Ectodermal cell (in vitro differentiated cells): ENCODE data around the gene PTGER1.

Experiments
- H3K27ac ChIP-seq: 2 replicates; pipeline ENCODE4 v1.7.0; 2013; ENCODE audit warnings: mild to moderate bottlenecking, low read depth, low read length; ENCODE audit not compliant: insufficient read depth, poor library complexity, severe bottlenecking
- H3K27me3 ChIP-seq: 2 replicates; pipeline ENCODE4 v1.7.0; 2013; ENCODE audit warnings: mild to moderate bottlenecking, low read length; ENCODE audit not compliant: insufficient read depth, control insufficient read depth, poor library complexity, severe bottlenecking
- H3K36me3 ChIP-seq: one replicate; pipeline ENCODE4 v1.7.0; 2013; ENCODE audit warnings: low read length; ENCODE audit not compliant: control insufficient read depth, insufficient read depth
- H3K4me1 ChIP-seq: one replicate; pipeline ENCODE4 v1.7.0; 2013; ENCODE audit warnings: low read length; ENCODE audit not compliant: control insufficient read depth, insufficient read depth
- H3K4me3 ChIP-seq: 2 replicates; pipeline ENCODE4 v1.7.0; 2013; ENCODE audit warnings: low read depth, low read length, control low read depth; ENCODE audit not compliant: insufficient read depth
- H3K9me3 ChIP-seq: 2 replicates; pipeline ENCODE4 v1.7.0; 2013; ENCODE audit warnings: mild to moderate bottlenecking, low read length, moderate library complexity; ENCODE audit not compliant: control insufficient read depth
- WGBS, 2 experiments: methylation state at CpG; one replicate each; pipeline ENCODE4 v1.1.7; 2013; ENCODE audit warnings: missing lambda C conversion rate in 2 of 2; 5-methylcytosine and 5-hydroxymethylcytosine counted together

Gene PTGER1

DNA sequence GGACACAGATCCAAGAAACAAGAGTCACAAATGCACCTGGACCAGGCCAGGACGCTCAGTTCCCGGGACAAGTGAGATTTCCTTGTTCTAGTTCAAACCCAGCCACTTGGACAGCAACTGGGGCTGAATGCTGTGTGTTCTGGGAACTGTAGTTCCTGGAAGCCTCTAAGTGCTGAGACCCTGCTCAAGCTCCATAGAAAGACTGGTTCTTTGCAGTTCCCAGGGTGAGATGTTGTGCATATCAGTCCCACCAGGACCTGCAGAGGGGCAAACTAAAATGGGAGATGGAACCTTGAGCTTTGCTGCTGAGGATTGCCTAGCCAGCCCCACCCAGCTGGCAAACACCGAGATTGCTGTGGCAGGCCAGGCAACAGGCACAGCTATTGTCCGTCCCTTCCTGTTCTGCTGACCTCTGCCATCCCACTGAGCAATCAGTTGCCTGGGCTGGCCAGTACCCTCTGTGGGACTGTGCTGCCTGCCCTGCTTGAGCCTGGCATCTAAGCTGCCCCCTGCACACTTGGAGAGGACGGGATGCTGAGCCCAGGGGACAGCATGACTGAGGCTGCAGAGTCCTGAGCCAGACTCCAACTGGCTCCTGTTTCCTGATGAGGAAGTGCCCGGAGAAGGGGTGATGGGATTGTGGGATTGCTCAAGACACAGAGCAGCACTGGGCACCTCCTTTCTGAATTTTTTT is 22.2 kb upstream of the PTGER1 start:
- Histone ChIP-seq H3K9me3 (no peaks in the 10 kb centered on the region), H3K27me3 (no peaks in the 10 kb centered on the region), H3K4me3 (no peak overlapping the region), H3K36me3 (no peaks in the 10 kb centered on the region), H3K27ac (no peak overlapping the region), H3K4me1 (peaks cover 10% of the 10 kb centered on the region)
- WGBS, 2 experiments: 82 to 86% methylated on average over 6 of the region's 6 CpGs

DNA sequence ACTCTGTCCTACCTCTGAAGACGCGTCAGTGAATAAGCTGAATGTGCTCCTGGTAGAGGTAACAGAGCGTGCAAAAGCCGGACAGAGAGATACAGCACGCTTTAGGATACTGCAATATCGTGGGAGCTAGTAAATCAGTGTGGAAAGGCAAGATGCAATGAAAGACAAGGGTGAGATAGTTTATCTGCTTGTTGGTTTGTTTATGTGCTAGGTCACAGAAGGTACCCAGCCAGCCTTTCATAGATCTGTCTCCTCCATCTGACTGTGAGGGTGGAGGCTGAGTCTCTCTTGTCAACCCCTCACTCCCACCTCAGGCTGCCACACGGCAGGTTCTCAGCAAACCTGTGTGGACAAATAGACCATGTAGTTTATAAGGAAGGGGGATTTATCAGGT is 21.7 kb upstream of the PTGER1 start:
- Histone ChIP-seq H3K27ac (no peak overlapping the region), H3K9me3 (no peaks in the 10 kb centered on the region), H3K27me3 (no peaks in the 10 kb centered on the region), H3K4me3 (peak overlapping the region; percentile 23), H3K36me3 (no peaks in the 10 kb centered on the region), H3K4me1 (peaks cover 10% of the 10 kb centered on the region)
- WGBS, 2 experiments: 87 to 90% methylated on average over 6 to 7 of the region's 7 CpGs

DNA sequence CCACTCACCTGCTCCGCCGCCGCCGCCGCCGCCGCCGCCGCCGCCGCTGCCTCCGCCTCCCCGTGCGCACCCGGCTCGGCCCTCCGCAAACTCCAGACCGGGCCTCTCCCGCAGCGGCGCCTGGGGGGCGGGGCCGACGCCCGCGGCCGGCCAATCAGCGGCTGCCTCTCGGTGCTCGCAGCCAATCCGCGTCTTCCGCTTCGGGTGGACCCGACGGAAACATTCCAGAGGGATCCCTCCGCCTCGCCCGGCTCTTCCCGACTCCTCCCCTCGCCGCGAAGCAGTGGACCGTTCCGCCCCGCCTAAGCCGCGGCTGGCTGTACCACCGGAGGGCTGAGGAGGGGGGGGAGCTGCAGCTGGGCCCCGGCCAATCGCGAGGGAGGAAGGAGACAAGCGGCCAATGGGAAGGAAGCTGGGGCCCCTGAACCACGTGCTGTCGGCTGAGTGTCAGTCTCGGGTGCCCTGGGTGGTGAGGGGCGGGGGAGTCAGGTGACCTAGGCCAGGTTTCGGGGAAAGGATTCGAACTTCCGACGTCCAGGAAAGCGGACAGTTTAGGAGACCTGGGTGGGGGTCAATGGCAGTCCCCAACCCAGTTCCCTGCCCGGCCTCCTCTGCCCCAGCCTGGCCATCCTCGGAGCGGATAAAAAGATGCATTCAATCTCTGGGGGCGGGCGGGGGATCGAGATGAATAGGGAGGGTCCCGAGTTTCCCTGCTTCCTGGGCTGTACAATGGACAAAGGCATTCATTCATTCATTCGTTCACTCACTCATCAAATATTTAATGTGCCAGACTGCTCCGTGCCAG is 21.1 kb upstream of the PTGER1 start, which contains the start of gene GIPC1:
GIPC1 (minus strand) TSS at position 99 of the 805 bp plus-strand sequence. CDS start 13,151 bp downstream, outside the sequence.
- H3K9me3 ChIP-seq: no peaks in the 10 kb centered on the region
- peak within 1 kb of the TSS; percentile 50 for H3K27ac ChIP-seq
- peak within 1 kb of the TSS; percentile 75 for H3K4me3 ChIP-seq
- 9% methylated on average over 71 of the region's 71 CpGs for whole genome bisulfite sequencing, 2 experiments
- H3K36me3 ChIP-seq: no peaks in the 10 kb centered on the region
- no peaks in the 10 kb centered on the region for H3K27me3 ChIP-seq
- H3K4me1 ChIP-seq: peaks cover 10% of the 10 kb centered on the region

DNA sequence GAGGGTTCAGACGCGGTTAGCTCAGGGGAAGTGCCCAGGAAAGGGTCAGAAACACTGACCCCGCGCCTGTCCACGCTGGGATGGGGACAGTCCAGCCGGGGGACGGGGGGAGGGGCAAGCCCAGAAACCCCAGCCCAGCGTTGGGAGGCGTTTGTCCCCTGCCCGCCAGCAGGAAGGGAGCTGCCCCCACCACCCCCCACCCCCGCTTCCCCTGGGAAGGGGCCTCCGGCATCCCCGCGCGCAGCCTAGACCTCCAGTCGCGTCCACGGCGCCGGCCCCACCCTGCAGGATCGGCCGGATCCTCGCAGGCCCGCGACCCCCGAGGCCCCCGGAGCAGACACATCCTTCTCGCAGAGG is 20.5 kb upstream of the PTGER1 start:
- WGBS, 2 experiments: 0% methylated on average over 28 of the region's 28 CpGs
- no peaks in the 10 kb centered on the region for H3K9me3 ChIP-seq
- peak overlapping the region; percentile 50 for H3K27ac ChIP-seq

DNA sequence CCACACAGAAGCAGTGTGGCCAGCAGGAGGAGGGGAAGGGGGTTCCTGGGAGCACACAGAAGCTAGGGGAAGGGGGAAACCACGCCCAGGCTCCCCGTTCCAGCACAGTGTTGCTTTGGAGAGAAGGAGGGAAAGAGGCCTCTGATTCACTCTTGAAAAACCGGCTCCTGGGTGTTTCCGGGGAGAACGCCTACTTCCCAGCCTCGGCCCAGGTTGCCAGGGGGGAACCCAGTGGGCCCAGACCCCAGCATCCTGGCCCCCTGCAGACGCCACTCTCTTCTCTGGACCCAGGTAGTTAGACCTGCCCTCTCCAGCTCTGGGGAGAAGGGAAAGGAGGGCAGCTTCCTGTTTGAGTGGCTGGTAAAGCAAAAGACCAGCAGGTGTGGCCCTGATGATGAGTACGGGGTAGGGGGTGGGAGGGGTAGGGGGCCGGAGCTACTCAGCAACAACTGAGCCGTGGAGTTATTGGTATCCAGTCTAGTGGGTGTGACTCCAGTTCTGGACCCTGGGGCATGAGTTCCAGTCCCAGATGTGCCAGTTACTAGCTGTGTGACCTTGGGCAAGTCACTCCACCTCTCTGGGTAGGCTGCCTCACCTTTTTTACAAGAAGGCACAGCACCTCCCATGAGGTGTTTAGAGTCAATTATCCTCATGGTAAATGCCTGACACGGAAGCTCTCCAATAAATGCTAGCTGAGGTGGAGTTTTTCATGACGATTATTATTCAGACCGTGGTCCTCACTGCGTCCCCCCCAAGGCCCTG is 19.9 kb upstream of the PTGER1 start:
- WGBS, 2 experiments: 44 to 47% methylated on average over 14 of the region's 14 CpGs
- H3K27ac ChIP-seq: no peak overlapping the region

More for the DNA sequence above, 20.5 kb upstream of the PTGER1 start:
- Histone ChIP-seq H3K27me3 (no peaks in the 10 kb centered on the region), H3K4me1 (peaks cover 10% of the 10 kb centered on the region), H3K36me3 (no peaks in the 10 kb centered on the region), H3K4me3 (peak overlapping the region; percentile 75)

DNA sequence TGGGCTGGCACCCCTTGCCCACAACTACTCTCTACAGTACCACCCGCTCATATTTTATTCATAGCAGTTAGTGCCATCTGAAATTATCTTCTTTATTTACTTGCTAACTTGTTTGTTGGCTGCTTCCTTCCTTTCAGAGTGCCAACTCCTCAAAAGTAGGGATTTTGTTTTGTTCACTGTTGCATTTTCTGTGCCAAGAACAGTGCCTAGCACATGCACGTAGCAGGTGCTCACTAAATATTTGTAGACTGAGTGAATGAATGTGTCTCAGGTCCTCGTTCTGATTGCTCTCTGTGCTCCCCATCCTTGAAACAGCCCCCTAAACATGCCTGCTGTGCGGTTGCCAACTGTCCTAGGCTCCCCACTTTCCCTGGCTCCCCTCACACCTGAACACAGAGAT is 19.3 kb upstream of the PTGER1 start:
- Histone ChIP-seq H3K4me1 (peaks cover 10% of the 10 kb centered on the region), H3K36me3 (no peaks in the 10 kb centered on the region), H3K27ac (no peak overlapping the region), H3K9me3 (no peaks in the 10 kb centered on the region), H3K4me3 (no peak overlapping the region), H3K27me3 (no peaks in the 10 kb centered on the region)
- WGBS, 2 experiments: 95 to 96% methylated on average over 4 of the region's 4 CpGs

More for the DNA sequence above, 19.9 kb upstream of the PTGER1 start:
- H3K9me3 ChIP-seq: no peaks in the 10 kb centered on the region
- H3K4me1 ChIP-seq: peaks cover 10% of the 10 kb centered on the region
- peak overlapping the region; percentile 75 for H3K4me3 ChIP-seq
- no peaks in the 10 kb centered on the region for H3K36me3 ChIP-seq
- H3K27me3 ChIP-seq: no peaks in the 10 kb centered on the region

DNA sequence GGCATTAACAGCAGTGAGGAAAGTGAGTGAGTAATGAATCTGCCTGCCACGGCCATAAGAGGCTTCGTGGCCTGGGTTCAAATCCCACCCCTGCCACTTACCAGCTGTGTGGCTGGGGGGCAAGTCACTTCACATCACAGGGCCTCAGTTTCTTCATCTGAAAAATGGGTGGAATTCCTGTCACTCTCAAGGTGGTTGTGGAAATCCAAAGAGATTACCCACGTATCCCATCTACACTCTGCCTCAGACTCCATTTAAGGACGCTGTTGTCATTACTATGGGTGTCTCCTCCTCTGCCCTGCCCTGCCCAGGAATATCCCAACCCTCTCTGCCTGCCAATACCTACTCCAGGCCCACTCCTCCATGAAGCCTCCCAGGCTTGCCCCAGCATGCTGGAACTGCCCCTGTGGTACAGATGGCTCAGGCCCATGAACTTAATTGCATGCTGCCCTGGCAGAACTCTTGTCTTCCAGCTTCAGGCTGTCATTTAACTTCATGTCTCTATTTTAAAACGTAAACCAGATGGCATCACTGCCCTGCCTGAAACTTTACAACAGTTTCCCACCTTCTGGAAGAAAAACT is 17.7 kb upstream of the PTGER1 start:
- no peaks in the 10 kb centered on the region for H3K9me3 ChIP-seq
- no peak overlapping the region for H3K27ac ChIP-seq
- WGBS, 2 experiments: 93 to 96% methylated on average over 5 of the region's 5 CpGs
- peaks cover 10% of the 10 kb centered on the region for H3K4me1 ChIP-seq
- H3K27me3 ChIP-seq: no peaks in the 10 kb centered on the region
- no peaks in the 10 kb centered on the region for H3K36me3 ChIP-seq
- H3K4me3 ChIP-seq: no peak overlapping the region

DNA sequence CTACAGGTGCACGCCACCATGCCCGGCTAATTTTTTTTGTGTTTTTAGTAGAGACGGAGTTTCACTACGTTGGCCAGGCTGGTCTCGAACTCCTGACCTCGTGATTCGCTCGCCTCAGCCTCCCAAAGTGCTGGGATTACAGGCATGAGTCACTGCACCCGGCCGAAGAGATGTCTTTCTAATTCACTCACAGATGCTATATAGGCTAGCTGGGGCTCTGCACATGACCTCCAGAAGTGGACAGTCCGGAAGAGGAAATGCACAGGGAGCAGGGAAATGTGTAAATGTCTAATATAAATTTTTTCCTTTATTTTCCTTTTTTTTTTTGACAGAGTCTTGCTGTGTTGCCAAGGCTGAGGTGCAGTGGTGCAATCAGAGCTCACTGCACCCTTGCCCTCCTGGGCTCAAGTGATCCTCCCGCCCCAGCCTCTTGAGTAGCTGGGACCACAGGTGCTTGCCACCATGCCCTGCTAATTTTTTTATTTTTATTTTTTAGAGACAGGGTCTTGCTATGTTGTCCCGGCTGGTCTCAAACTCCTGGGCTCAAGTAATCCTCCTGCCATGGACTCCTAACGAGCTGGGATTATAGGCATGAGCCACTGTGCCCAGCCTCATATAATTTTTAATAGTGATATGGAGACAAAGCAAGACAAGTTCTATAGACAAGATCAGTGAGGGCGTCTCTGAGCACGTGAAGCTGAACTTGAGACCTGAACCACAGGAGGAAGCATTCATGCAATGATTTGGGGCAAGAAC is 12.4 kb upstream of the PTGER1 start:
- 96% methylated on average over 15 to 16 of the region's 16 CpGs for WGBS, 2 experiments

DNA sequence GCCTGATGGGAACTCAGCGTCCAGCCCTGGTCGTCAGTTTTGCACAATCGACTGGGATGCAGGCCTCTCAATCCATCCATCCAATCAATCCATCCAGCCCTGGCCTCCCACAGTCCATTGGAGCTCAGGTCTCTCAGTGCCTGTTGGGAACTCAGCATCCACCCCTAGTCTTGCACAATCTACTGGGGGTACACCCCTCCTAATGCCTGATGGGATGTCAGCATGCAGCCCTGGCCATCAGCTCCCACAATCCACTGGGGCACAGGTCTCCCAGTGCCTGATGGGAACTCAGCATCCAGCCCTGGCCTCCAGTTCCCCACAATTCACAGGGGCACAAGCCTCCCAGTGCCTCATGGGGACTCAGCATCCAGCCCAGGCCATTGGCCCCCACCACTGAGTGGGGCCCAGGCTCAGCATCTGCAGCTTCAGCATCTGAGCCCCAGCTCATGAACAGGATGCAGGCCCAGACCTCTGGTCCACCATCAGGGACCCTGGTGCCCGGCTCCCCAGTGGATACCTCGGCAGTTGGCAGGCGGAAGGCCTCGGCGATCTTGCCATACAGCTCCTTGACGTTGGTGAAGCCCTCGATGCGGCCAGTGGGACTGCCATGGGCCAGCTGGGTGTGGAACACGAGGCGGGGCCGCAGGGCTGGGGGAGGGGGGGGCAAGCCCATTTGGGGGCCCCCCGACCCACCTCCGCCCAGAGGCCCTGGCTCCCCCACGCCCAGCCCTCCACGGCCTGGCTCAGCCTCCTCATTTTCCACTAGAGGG is 7.2 kb upstream of the PTGER1 start:
- no peak overlapping the region for H3K27ac ChIP-seq

More for the DNA sequence above, 12.4 kb upstream of the PTGER1 start:
- H3K36me3 ChIP-seq: peaks cover 4% of the 10 kb centered on the region
- no peak overlapping the region for H3K4me3 ChIP-seq
- no peaks in the 10 kb centered on the region for H3K4me1 ChIP-seq
- no peaks in the 10 kb centered on the region for H3K27me3 ChIP-seq
- no peak overlapping the region for H3K27ac ChIP-seq
- no peaks in the 10 kb centered on the region for H3K9me3 ChIP-seq

More for the DNA sequence above, 7.2 kb upstream of the PTGER1 start:
- Histone ChIP-seq H3K4me1 (peaks cover 4% of the 10 kb centered on the region), H3K9me3 (no peaks in the 10 kb centered on the region), H3K27me3 (no peaks in the 10 kb centered on the region), H3K36me3 (peaks cover 14% of the 10 kb centered on the region), H3K4me3 (no peak overlapping the region)
- 96% methylated on average over 18 of the region's 18 CpGs for WGBS, 2 experiments
